NCI-H146 (cell line): Measurements from ENCODE around the gene TMEM225B.
A peak's percentile ranks its signal among the peaks of the same experiment; 100 is the strongest.
"Not testable (repeated sequence)": the region's sequence is repeated elsewhere in the genome, so short reads cannot be mapped to it uniquely, and the experiment has no call there.

ENCODE experiments used
- DNase-seq: peaks from one replicate; lab custom pipeline; 2025; lab: John Stamatoyannopoulos, UW

The TMEM225B gene

GRCh38 chr7:99597762-99598501, at the start of gene TMEM225B:
TSS of gene TMEM225B (plus strand) at chr7:99598267. CDS start at chr7:99604389, 6,122 bp downstream.
- no peak for DNase-seq

- not testable (repeated sequence) for DNase-seq
Observed at GRCh38 chr7:99549545-99549944, 48.5 kb upstream of the TMEM225B start.

- DNase-seq, result no peak
Observed at GRCh38 chr7:99551334-99551733, 46.7 kb upstream of the TMEM225B start.

GRCh38 chr7:99551767-99552463, 46.2 kb upstream of the TMEM225B start, which contains the start of gene FAM200A:
TSS of gene FAM200A (minus strand) at chr7:99552114. CDS start at chr7:99548407, 3,707 bp downstream.
- DNase-seq, result peak; percentile 91

GRCh38 chr7:99553039-99553438, 45.0 kb upstream of the TMEM225B start:
- DNase-seq, result no peak

- DNase-seq, result no peak
Observed at GRCh38 chr7:99554939-99555338, 43.1 kb upstream of the TMEM225B start.

- DNase-seq, result no peak
Observed at GRCh38 chr7:99557196-99557607, 40.9 kb upstream of the TMEM225B start.

GRCh38 chr7:99557940-99558305, 40.1 kb upstream of the TMEM225B start:
- DNase-seq, result no peak

- peak; percentile 94 for DNase-seq
Observed at GRCh38 chr7:99558306-99559174, 39.5 kb upstream of the TMEM225B start, which contains the start of gene ZNF655. TSS of gene ZNF655 (plus strand) at chr7:99558642. CDS start at chr7:99560560, 1,918 bp downstream.

- DNase-seq, result no peak
Observed at GRCh38 chr7:99559175-99559915, 38.7 kb upstream of the TMEM225B start.

GRCh38 chr7:99560834-99561736, 37.0 kb upstream of the TMEM225B start:
- no peak for DNase-seq

- no peak for DNase-seq
Observed at GRCh38 chr7:99561737-99562051, 36.4 kb upstream of the TMEM225B start.

- no peak for DNase-seq
Observed at GRCh38 chr7:99562114-99562784, 35.8 kb upstream of the TMEM225B start.

GRCh38 chr7:99562832-99563231, 35.2 kb upstream of the TMEM225B start:
- no peak for DNase-seq

GRCh38 chr7:99563650-99564049, 34.4 kb upstream of the TMEM225B start:
- DNase-seq, result no peak

- DNase-seq, result not testable (repeated sequence)
Observed at GRCh38 chr7:99568770-99569169, 29.3 kb upstream of the TMEM225B start.

GRCh38 chr7:99571768-99572167, 26.3 kb upstream of the TMEM225B start:
- no peak for DNase-seq

- no peak for DNase-seq
Observed at GRCh38 chr7:99573257-99573656, 24.8 kb upstream of the TMEM225B start.

- no peak for DNase-seq
Observed at GRCh38 chr7:99576251-99576650, 21.8 kb upstream of the TMEM225B start.
